Heart right ventricle (tissue), 16 donors: ENCODE measurements around the gene PHOSPHO2. TPM values are rescaled to one million over a fixed set of nuclear protein-coding genes. Genes with fewer than 3 reads are reported as not detected.
"Not testable (repeated sequence)": the region's sequence is repeated elsewhere in the genome, so short reads cannot be mapped to it uniquely, and the experiment has no call there.

Experiments
- ATAC-seq, 8 donors: fragments of 200-7000 bp; cut with Tn5 transposase; one replicate each; pipeline ENCODE4 v1.9.1; 2020; ENCODE audit warnings: mild to moderate bottlenecking in 8 of 8, moderate library complexity in 8 of 8, moderate number of reproducible peaks in 1 of 8
- DNase-seq, 2 donors: peaks; one replicate each; pipeline ENCODE4 v3.0.0-alpha.2; 2020
- H3K27ac ChIP-seq, 10 donors: fragments of 200-600 bp; sonication (generic) in 2 of 10; one replicate each; pipeline versions ENCODE4 v1.5.0 to v1.8.0; 2020 to 2022; ENCODE audit warnings: mild to moderate bottlenecking in 3 of 10
- H3K27me3 ChIP-seq, 7 donors: fragments of 200-600 bp; one replicate each; pipeline ENCODE4 v1.8.0; 2021 to 2022; ENCODE audit warnings: mild to moderate bottlenecking in 2 of 7
- H3K36me3 ChIP-seq, 9 donors: fragments of 200-600 bp; sonication (generic) in 1 of 9; one replicate each; pipeline versions ENCODE4 v1.5.0 to v1.8.0; 2020 to 2022; ENCODE audit warnings: mild to moderate bottlenecking in 2 of 9
- H3K4me1 ChIP-seq, 9 donors: fragments of 200-600 bp; sonication (generic) in 1 of 9; one replicate each; pipeline versions ENCODE4 v1.5.0 to v1.8.0; 2020 to 2022; ENCODE audit warnings: mild to moderate bottlenecking in 4 of 9
- H3K4me3 ChIP-seq, 10 donors: fragments of 200-600 bp; sonication (generic) in 2 of 10; one replicate each; pipeline versions ENCODE4 v1.5.0 to v1.8.0; 2020 to 2022; ENCODE audit warnings: mild to moderate bottlenecking in 7 of 10, moderate library complexity in 2 of 10
- H3K9me3 ChIP-seq, 11 donors: fragments of 200-600 bp in 10 of 11; sonication (generic) in 2 of 11; one replicate each; pipeline versions ENCODE4 v1.5.0 to v1.8.0; 2013 to 2022; ENCODE audit warnings: mild to moderate bottlenecking in 2 of 11, control low read depth in 1 of 11, moderate library complexity in 1 of 11
- WGBS, 2 donors: extraction: QIAGEN DNeasy Blood & Tissue Kit; methylation state at CpG; one replicate each; pipeline ENCODE4 v1.1.7; 2013; ENCODE audit warnings: inconsistent platforms in 1 of 2; 5-methylcytosine and 5-hydroxymethylcytosine counted together
- intact Hi-C, 10 donors: fragments of 100-400 bp; cut with DNase I; formaldehyde crosslinking; loops; one replicate each; pipeline versions ENCODE4 v1.11.1 to v1.14.2; 2022
- polyA plus RNA-seq, 2 donors: library from polyadenylated mRNA; stranded (reverse); fragments of 200-250 nt; gene quantifications; one replicate each; pipeline ENCODE4 v1.2.3, GENCODE V29; 2013
- total RNA-seq, 10 donors: library from RNA; stranded (reverse); fragmentation: NEBNext Ultra II Directional in 3 of 10; extraction: Animal tissue kit (Norgen Biotek cat#: 25700) in 3 of 10; gene quantifications; one replicate each; pipeline versions ENCODE4 v1.2.1 to v1.2.4, GENCODE V29; 2021 to 2023
- TF ChIP-seq, protein P1 (sequence below), 9 donors: fragments of 200-600 bp; sonication (generic) in 2 of 9; IDR thresholded peaks; one replicate each; pipeline versions ENCODE4 v1.5.0 to v1.8.0; 2021 to 2022; ENCODE audit warnings: antibody characterized with exemption in 9 of 9, mild to moderate bottlenecking in 5 of 9, moderate library complexity in 1 of 9
- donor health status: Arrhythmogenic right ventricular cardiomyopathy.
- donor health status: ischemic (EF 13 %, LVEDD 7.1; RV severe dilation, severe dysfunction).
- donor health status: healthy with polysubstance abuse.
- donor health status: DM: no; HTN: yes; CAD: no.
- donor health status: DM: no; HTN: no; CAD: no.
- donor health status: ischemic (EF 25% LVEDD 6.9; RV normal size, moderate dysfunction).
- donor health status: ischemic (EF 25% LVEDD 5.7; RV mildly dilated, moderate dysfunction).
- donor health status: healthy.
- donor health status: DM: yes; HTN: yes; CAD: no.
- donor health status: Ischemic cardiomyopathy.
- donor health status: ischemic (EF 35%, LVEDD 5.7; RV mildly dilated, moderate dysfunction).
- donor health status: nonischemic (EF 11% LVEDD 7.7; RV severe dilation, severe dysfunction).
- donor health status: DM: yes; HTN: yes; CAD: no.
- donor health status: PGD.
- donor health status: ischemic (EF 29% LVEDD 5.4; RV normal size, mild dysfunction).
- donor health status: nonischemic (EF 23%, LVEDD 6.1; RV moderate dilation, normal function).

Gene PHOSPHO2
- total and polyA plus RNA-seq, 12 donors = 1.1 to 4.1 (median 2.2) TPM

DNA sequence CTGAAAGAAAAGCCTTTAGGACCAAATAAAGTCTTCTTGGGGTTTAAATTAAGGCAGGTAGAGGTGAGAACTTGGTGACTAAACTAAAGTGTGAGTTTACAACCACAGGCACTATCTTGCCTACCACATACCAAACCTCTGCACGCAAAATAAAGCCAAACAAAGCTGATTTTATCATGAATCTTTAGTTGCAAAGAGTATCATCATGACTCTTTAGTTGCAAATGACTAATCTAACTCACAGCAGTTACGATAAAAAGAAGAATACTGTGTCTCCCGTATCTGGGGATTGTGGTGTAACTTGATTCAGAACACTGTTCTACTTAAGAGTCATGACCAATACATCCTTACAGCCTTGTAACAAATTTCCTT is 11.2 kb upstream of the PHOSPHO2 start:
- Histone ChIP-seq H3K27ac (no peak overlapping the region), H3K4me3 (no peak overlapping the region), H3K27me3 (no peaks in the 10 kb centered on the region), H3K4me1 (no peaks in the 10 kb centered on the region), H3K36me3 (no peaks in the 10 kb centered on the region), H3K9me3 (peaks cover 0 to 8% (median 0%) of the 10 kb centered on the region in 11 donors)
- ATAC-seq = no peak
- 72 to 89% methylated on average over 3 of the region's 3 CpGs for WGBS, 2 donors
- TF ChIP-seq, protein P1, sequence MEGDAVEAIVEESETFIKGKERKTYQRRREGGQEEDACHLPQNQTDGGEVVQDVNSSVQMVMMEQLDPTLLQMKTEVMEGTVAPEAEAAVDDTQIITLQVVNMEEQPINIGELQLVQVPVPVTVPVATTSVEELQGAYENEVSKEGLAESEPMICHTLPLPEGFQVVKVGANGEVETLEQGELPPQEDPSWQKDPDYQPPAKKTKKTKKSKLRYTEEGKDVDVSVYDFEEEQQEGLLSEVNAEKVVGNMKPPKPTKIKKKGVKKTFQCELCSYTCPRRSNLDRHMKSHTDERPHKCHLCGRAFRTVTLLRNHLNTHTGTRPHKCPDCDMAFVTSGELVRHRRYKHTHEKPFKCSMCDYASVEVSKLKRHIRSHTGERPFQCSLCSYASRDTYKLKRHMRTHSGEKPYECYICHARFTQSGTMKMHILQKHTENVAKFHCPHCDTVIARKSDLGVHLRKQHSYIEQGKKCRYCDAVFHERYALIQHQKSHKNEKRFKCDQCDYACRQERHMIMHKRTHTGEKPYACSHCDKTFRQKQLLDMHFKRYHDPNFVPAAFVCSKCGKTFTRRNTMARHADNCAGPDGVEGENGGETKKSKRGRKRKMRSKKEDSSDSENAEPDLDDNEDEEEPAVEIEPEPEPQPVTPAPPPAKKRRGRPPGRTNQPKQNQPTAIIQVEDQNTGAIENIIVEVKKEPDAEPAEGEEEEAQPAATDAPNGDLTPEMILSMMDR (IDR thresholded peaks at IDR 0.05) = no peak
- intact Hi-C loops = no loop called here
- DNase-seq = no peak

DNA sequence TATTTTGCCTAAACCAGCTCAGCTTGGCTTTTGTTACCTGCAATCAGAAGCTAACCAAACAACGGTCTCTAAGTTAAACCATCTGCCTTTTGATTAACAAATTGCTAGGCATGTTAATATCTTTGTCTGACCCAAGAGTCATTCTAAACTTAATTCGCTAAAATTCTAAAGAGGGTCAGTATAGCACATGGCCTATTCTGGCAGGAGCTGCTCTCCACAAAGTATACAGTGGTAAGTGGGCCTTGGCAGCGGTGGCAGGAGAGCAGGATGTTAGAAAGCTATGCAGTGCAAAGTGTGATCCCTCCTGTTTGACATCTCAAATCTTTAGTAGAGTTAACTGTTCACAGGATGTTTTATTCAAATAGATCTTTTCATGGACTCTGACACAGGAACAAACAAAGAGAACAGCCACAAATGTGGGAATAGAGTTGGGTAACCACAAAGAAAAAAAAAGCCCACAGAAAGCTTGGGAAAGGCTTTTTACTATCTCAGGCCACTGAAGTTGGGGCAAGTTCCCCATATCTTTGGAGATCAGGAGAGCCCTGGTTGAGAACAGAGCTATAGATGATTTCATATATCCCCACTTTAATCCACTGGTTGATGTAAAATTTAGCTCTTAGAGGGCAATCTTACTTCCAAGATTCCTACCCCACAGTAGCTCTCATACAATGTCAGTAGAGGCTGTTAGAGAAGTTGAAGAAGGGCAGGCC is 10.7 kb upstream of the PHOSPHO2 start:
- H3K4me1 ChIP-seq = no peaks in the 10 kb centered on the region
- ATAC-seq (no peak), DNase-seq (no peak)
- peaks cover 0 to 8% (median 0%) of the 10 kb centered on the region in 11 donors for H3K9me3 ChIP-seq
- intact Hi-C loops = no loop called here
- no peaks in the 10 kb centered on the region for H3K27me3 ChIP-seq
- H3K27ac ChIP-seq = no peak overlapping the region
- 74 to 77% methylated on average over 3 of the region's 3 CpGs for WGBS, 2 donors
- TF ChIP-seq, protein P1 (IDR thresholded peaks at IDR 0.05) = no peak
- H3K36me3 ChIP-seq = no peaks in the 10 kb centered on the region
- H3K4me3 ChIP-seq = no peak overlapping the region

DNA sequence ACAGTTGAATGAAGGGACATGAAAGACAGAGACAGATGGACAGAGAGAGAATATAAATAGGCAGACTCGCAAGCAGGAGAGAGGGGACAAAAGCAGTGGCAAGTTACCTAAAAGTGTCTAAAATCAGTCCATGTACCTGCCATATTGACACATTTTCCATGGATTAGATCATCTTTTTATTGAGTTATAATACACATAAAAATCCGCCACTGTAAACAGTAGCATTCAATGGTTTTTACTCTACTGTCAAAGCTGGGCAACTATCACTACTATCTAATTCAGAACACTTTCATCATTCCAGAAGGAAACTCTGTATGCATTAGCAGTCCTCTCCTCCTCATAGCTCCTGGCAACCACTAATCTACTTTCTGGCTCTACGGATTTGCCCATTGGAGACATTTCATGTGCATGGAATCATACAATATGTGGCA is 10.1 kb upstream of the PHOSPHO2 start:
- DNase-seq = no peak
- intact Hi-C loops = no loop called here
- H3K27me3 ChIP-seq = no peaks in the 10 kb centered on the region
- no peak overlapping the region for H3K4me3 ChIP-seq
- TF ChIP-seq, protein P1 (IDR thresholded peaks at IDR 0.05) = no peak
- no peak overlapping the region for H3K27ac ChIP-seq
- ATAC-seq = no peak
- H3K36me3 ChIP-seq = no peaks in the 10 kb centered on the region
- peaks cover 0 to 8% (median 0%) of the 10 kb centered on the region in 11 donors for H3K9me3 ChIP-seq
- WGBS, 2 donors = 75 to 90% methylated on average over 3 of the region's 3 CpGs
- no peaks in the 10 kb centered on the region for H3K4me1 ChIP-seq

DNA sequence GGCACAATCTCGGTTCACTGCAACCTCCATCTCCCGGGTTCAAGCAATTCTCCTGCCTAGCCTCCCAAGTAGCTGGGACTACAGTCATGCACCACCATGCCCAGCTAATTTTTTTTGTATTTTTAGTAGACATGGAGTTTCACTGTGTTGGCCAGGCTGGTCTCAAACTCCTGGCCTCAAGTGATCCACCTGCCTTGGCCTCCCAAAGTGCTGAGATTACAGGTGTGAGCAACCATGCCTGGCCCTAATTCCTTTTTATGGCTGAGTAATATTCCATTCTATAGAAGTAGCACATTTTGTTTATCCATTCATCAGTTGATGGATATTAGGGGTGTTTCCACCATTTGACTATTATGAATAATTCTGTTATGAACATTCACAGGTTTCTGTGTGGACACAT is 9.6 kb upstream of the PHOSPHO2 start:
- H3K27me3 ChIP-seq, H3K4me1 ChIP-seq, DNase-seq, H3K27ac ChIP-seq, intact Hi-C loops, H3K4me3 ChIP-seq, ATAC-seq, H3K36me3 ChIP-seq: not testable (repeated sequence)
- WGBS, 2 donors = 91 to 98% methylated on average over 2 of the region's 2 CpGs
- H3K9me3 ChIP-seq = peaks cover 0 to 14% (median 0%) of the 10 kb centered on the region in 11 donors

DNA sequence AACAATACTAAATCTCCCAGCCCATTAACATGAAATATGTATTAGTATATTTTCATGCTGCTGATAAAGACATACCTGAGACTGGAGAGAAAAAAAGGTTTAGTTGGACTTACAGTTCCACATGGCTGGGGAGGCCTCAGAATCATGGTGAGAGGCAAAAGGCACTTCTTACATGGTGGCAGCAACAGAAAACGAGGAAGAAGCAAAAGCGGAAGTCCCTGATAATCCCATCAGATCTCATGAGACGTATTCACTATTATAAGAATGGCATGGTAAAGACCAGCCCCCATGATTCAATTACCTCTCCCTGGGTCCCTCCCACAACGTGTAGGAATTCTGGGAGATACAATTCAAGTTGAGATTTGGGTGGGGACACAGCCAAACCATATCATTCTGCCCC is 7.4 kb upstream of the PHOSPHO2 start:
- H3K36me3 ChIP-seq, H3K4me3 ChIP-seq, H3K27me3 ChIP-seq, H3K27ac ChIP-seq, ATAC-seq, H3K4me1 ChIP-seq, DNase-seq, intact Hi-C loops: not testable (repeated sequence)
- H3K9me3 ChIP-seq = peaks cover 0 to 22% (median 2%) of the 10 kb centered on the region in 11 donors
- 73 to 74% methylated on average over 4 of the region's 4 CpGs for WGBS, 2 donors

DNA sequence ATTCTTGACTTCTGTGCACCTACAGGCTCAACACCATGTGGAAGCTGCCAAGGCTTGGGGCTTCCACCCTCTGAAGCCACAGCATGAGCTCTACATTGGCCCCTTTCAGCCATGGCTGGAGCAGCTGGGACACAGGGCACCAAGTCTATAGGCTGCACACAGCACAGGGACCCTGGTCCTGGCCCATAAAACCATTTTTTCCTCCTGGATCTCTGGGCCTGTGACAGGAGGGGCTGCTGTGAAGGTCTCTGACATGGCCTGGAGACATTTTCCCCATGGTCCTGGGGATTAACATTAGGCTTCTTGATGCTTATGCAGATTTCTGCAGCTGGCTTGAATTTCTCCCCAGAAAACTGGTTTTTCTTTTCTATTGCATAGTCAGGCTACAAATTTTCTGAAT is 6.3 kb upstream of the PHOSPHO2 start:
- ATAC-seq, H3K4me3 ChIP-seq, H3K36me3 ChIP-seq, intact Hi-C loops, H3K27ac ChIP-seq, H3K4me1 ChIP-seq, H3K27me3 ChIP-seq, DNase-seq: not testable (repeated sequence)
- peaks cover 0 to 22% (median 2%) of the 10 kb centered on the region in 11 donors for H3K9me3 ChIP-seq
